Lung (tissue), 12 donors: Measurements from ENCODE around the gene LAIR1. TPM values are rescaled to one million over a fixed set of nuclear protein-coding genes. Genes with fewer than 3 reads are reported as not detected.

Experiments
- ATAC-seq: fragments of 200-7000 bp; cut with Tn5 transposase; one replicate; pipeline ENCODE4 v1.9.1; 2020; ENCODE audit warnings: moderate number of reproducible peaks; ENCODE audit not compliant: insufficient read depth, low FRiP score
- DNase-seq, 3 donors: peaks; one replicate each; pipeline ENCODE4 v3.0.0-alpha.2; 2013 to 2017
- H3K27ac ChIP-seq, 2 donors: one replicate each; pipeline ENCODE4 v1.5.1; 2013; ENCODE audit warnings: mild to moderate bottlenecking in 2 of 2, moderate library complexity in 2 of 2, control low read depth in 1 of 2, inconsistent platforms in 1 of 2, low read depth in 1 of 2, low read length in 1 of 2
- H3K27me3 ChIP-seq, 3 donors: one replicate each; pipeline ENCODE4 v1.5.1; 2013; ENCODE audit warnings: low read length in 2 of 3; ENCODE audit not compliant: control insufficient read depth in 3 of 3, insufficient read depth in 3 of 3
- H3K36me3 ChIP-seq, 4 donors: one replicate each; pipeline ENCODE4 v1.5.1; 2013; ENCODE audit warnings: low read length in 4 of 4, mild to moderate bottlenecking in 1 of 4, moderate library complexity in 1 of 4; ENCODE audit not compliant: control insufficient read depth in 4 of 4, insufficient read depth in 4 of 4
- H3K4me1 ChIP-seq, 5 donors: one replicate each; pipeline ENCODE4 v1.5.1; 2013; ENCODE audit warnings: low read length in 5 of 5, mild to moderate bottlenecking in 2 of 5, moderate library complexity in 1 of 5; ENCODE audit not compliant: control insufficient read depth in 5 of 5, insufficient read depth in 5 of 5
- H3K4me3 ChIP-seq: one replicate; pipeline ENCODE4 v1.5.1; 2013; ENCODE audit warnings: mild to moderate bottlenecking, control low read depth, moderate library complexity
- H3K9ac ChIP-seq, 2 donors: one replicate each; pipeline ENCODE4 v1.5.1; 2013; ENCODE audit warnings: low read length in 2 of 2, control low read depth in 1 of 2; ENCODE audit not compliant: insufficient read depth in 1 of 2
- H3K9me3 ChIP-seq, 4 donors: one replicate each; pipeline ENCODE4 v1.5.1; 2013; ENCODE audit warnings: low read length in 3 of 4, mild to moderate bottlenecking in 1 of 4, moderate library complexity in 1 of 4; ENCODE audit not compliant: control insufficient read depth in 4 of 4, insufficient read depth in 3 of 4
- WGBS, 2 donors: extraction: QIAGEN DNeasy Blood & Tissue Kit; methylation state at CpG; one replicate each; pipeline ENCODE4 v1.1.7; 2013; 5-methylcytosine and 5-hydroxymethylcytosine counted together
- polyA plus RNA-seq, 2 donors: library from polyadenylated mRNA; stranded (reverse); fragments of 200-250 nt; gene quantifications; one replicate each; pipeline ENCODE4 v1.2.1, GENCODE V29; 2013
- total RNA-seq, 2 donors: library from RNA; depleted of rRNA in 1 of 2; stranded (reverse); fragments of >200 nt in 1 of 2; gene quantifications; one replicate each; pipeline ENCODE4 v1.2.1, GENCODE V29; 2014 to 2021
- TF ChIP-seq, protein P1 (sequence below): IDR thresholded peaks from 2 replicates; pipeline ENCODE4 v1.5.1; 2012; ENCODE audit warnings: mild to moderate bottlenecking; ENCODE audit errors: control extremely low read depth, extremely low read depth
- donor health status: control.
- donor health status: control.
- donor health status: Bipolar disorder and iron deficiency.
- donor health status: healthy.
- donor health status: DM: yes; HTN: yes; CAD: no.

Gene LAIR1
- total and polyA plus RNA-seq, 4 donors: 27.4 to 253 (median 77.1) TPM

DNA sequence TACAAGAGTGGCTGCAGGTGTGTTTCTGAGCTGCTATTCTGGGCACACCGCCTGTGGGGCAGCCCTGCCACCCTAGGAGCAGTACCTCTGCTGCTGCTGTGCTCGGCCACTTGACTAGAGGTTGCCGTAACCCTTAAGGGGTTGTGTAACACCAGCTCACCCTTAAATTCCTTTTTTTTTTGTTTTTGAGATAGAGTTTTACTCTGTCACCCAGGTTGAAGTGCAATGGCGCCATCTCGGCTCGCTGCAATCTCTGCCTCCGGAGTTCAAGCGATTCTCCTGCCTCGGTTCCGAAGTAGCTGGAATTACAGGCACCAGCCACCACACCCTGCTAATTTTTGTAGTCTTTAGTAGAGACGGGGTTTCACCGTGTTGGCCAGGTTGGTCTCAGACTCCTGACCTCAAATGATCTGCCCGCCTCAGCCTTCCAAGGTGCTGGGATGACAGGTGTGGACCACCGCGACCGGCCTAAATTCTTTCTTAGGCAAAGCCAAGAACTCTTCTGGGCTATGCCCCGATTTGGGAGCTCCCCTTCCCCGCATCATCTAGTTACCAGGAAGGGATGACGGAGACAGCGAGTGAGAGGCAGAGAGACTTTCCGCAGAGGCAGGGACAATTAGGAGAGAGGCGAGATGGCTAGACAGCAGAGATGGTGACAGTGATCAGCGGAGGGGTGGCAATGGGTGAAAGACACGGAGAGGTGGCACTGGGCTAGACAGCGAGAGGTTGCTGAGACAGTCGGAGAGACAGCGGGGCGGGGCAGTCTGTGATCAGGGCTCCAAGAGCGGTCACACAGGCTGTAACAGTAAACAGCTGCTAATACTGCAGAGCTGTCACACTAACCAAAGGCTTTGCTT lies 47.4 kb downstream of the LAIR1 start:
- Histone ChIP-seq H3K4me3 (no peak overlapping the region), H3K4me1 (peaks cover 0 to 2% (median 0%) of the 10 kb centered on the region in 5 donors), H3K27me3 (no peaks in the 10 kb centered on the region), H3K27ac (peak overlapping the region in 1 of 2 donors; percentile 66), H3K9ac (no peak overlapping the region), H3K36me3 (no peaks in the 10 kb centered on the region), H3K9me3 (peaks cover 0 to 4% (median 1%) of the 10 kb centered on the region in 4 donors)
- 64% methylated on average over 27 to 29 of the region's 29 CpGs for WGBS, 2 donors
- TF ChIP-seq, protein P1, sequence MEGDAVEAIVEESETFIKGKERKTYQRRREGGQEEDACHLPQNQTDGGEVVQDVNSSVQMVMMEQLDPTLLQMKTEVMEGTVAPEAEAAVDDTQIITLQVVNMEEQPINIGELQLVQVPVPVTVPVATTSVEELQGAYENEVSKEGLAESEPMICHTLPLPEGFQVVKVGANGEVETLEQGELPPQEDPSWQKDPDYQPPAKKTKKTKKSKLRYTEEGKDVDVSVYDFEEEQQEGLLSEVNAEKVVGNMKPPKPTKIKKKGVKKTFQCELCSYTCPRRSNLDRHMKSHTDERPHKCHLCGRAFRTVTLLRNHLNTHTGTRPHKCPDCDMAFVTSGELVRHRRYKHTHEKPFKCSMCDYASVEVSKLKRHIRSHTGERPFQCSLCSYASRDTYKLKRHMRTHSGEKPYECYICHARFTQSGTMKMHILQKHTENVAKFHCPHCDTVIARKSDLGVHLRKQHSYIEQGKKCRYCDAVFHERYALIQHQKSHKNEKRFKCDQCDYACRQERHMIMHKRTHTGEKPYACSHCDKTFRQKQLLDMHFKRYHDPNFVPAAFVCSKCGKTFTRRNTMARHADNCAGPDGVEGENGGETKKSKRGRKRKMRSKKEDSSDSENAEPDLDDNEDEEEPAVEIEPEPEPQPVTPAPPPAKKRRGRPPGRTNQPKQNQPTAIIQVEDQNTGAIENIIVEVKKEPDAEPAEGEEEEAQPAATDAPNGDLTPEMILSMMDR: no peak
- DNase-seq: peak in 1 of 3 donors; percentile 3
- no peak for ATAC-seq

DNA sequence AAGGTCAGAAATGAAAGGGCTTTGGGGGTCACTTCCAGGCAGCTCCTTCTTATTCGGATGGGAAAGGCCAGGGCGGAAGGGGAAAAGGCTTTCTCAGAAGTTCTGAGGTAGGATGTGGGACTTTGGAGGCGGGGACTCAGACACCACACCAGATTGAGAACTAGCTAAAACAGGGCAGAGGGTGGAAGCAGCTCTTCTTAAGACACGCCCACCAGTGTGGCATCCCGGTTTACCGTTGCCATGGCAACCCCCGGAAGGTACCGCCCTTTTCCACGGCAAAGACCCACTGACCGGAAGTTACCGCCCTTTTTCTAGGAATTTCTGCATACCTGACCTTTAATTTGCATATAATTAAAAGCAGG lies 48.0 kb downstream of the LAIR1 start:
- no peaks in the 10 kb centered on the region for H3K27me3 ChIP-seq
- H3K9me3 ChIP-seq: peaks cover 0 to 2% (median 0%) of the 10 kb centered on the region in 4 donors
- 32 to 43% methylated on average over 11 of the region's 11 CpGs for WGBS, 2 donors
- ATAC-seq (no peak), DNase-seq (peak in 1 of 3 donors; percentile 8)
- no peak overlapping the region for H3K4me3 ChIP-seq
- TF ChIP-seq, protein P1: no peak
- H3K36me3 ChIP-seq: no peaks in the 10 kb centered on the region
- no peak overlapping the region for H3K9ac ChIP-seq
- H3K4me1 ChIP-seq: peaks cover 0 to 2% (median 0%) of the 10 kb centered on the region in 5 donors
- peak overlapping the region in 1 of 2 donors; percentile 2 for H3K27ac ChIP-seq

DNA sequence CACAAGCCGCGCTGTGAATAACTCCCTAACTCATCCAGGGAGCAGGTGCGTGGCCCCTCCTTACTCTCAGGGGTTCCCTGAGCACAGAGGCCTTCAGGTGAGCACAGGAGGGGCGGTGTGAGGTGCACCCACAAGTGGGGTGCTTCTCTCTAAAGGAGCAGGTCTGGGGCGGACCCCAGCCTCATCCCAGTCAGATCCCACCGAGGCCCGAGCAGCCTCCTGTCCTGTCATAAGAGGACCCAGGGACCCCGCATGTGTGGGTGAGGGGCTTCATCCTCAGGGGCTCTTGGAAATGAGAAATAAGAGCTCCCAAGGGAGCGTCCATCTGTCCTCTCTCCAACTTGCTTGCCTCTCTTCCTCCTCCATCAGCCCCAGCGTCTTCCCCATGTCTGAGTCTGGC lies 48.8 kb downstream of the LAIR1 start:
- H3K27ac ChIP-seq: no peak overlapping the region
- TF ChIP-seq, protein P1: no peak
- H3K9me3 ChIP-seq: peaks cover 0 to 2% (median 0%) of the 10 kb centered on the region in 4 donors
- no peaks in the 10 kb centered on the region for H3K36me3 ChIP-seq
- DNase-seq (no peak), ATAC-seq (no peak)
- H3K4me1 ChIP-seq: peaks cover 0 to 2% (median 0%) of the 10 kb centered on the region in 5 donors
- no peaks in the 10 kb centered on the region for H3K27me3 ChIP-seq
- H3K4me3 ChIP-seq: no peak overlapping the region
- WGBS, 2 donors: 85 to 92% methylated on average over 10 of the region's 10 CpGs
- H3K9ac ChIP-seq: no peak overlapping the region
